DMS153 treated with DMSO at 0.1 percent for 48 hours (cell line): ENCODE data around the gene ANKS6.

ENCODE experiments used
- DNase-seq: peaks from one replicate; lab custom pipeline; 2025; ENCODE audit not compliant: unreplicated experiment; lab: John Stamatoyannopoulos, UW

Gene ANKS6

DNA sequence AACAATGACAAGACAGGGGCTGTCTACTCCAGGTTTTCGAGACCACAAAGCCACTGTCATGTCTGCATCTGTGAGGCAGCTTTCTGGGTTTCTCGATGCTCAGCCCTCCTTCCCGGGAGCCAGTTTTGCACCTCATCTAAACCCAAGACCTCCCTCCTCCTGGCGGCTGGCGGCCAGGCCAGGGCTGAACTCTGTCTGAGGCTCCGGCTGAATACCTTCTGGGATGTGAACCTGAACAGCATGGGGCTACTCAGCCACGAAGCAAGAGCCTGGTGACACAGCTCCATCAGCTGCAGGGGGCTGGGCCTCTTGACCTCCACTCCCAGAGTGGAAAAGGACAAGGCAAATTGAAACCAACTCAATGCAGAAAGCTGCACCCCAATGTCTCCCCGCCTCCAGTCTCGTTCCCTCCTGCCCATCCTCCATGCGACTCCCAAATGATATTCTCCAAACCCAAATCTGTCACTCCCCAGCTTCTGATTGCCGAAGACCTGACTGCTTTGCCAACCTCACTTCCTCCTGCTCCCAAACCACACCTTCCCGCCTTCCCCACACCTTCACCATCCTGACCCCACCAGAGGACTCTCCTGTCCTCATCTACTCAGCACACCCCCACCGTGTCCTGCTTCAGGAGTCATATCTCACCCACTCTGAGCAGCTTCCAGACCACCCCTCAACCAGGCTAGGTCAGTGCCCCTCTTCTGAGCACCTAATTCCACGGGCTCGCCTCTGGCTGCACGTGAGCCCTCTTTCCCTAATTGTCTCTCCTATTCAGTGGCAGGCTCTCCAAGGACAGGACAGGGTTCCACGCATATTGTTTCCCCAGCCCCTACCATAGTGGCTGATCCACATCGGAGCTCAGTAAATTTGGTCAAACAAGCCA lies 4.5 kb downstream of the ANKS6 start:
- no peak for DNase-seq

DNA sequence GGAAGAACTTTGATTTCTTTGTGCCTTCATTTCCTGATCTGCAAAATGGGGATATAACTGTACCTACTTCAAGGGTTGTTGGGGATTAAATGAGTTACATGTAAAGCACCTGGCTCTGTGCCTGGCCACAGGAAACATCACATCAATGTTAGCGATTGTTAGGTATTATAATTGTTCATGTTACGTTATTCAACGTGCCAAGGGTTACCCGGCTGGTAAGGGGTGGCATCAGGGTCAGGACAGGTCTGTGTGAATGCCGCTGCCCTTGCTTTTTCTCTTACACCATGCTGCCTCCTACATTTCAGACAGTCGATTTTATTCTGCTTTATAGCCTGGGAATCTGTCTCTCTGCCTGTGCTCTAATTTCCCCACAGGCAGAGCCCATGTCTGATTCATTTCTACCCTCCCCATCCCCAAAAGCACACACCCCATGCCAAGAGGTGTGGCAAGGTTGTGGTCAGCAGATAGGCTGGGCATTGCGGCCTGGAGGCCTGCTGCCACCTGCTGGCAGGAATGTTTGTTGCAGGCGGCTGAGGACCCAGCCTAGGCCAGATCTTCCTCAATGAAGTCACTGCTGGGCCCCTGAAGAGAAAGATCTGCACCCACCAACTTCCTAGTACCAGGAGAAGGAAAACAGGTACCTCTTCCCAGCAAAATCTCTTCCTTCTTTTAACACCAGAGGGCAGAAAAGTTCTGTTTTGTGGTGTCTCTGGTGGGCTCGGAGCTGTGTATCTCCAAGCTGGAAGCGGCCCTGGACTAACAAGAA lies 5.3 kb downstream of the ANKS6 start:
- no peak for DNase-seq

DNA sequence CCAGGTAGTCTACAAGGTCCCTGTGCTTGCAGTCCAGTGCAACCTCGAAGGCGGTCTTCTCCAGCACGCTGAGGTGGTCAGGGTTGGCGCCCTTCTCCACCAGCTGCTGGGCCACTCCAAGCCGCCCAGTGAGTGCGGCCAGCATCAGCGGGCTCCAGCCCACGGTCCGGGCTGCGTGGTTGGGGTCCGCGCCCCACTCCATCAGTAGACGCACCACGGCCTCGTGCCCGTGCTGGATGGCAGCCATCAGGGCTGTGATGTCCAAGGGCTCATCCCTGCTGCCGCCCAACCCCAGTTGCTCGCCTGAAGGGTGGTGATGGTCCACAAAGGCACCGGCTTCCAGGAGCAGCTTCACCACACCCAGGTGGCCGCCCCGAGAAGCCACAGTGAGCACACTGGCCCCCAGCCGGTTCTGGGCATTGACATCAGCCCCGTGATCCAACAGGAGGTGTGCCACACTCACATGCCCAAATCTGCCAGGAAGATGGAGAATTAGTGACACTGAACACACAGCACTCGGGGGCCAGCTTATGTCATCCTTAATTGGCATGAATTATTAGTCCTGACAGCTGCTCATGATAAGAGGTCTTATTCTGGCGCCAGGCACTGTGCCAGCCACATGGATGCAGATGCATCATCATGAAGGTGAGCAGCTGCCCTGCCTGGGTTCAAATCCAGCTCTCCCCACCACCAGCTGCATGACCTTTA lies 6.1 kb downstream of the ANKS6 start:
- DNase-seq, result no peak

DNA sequence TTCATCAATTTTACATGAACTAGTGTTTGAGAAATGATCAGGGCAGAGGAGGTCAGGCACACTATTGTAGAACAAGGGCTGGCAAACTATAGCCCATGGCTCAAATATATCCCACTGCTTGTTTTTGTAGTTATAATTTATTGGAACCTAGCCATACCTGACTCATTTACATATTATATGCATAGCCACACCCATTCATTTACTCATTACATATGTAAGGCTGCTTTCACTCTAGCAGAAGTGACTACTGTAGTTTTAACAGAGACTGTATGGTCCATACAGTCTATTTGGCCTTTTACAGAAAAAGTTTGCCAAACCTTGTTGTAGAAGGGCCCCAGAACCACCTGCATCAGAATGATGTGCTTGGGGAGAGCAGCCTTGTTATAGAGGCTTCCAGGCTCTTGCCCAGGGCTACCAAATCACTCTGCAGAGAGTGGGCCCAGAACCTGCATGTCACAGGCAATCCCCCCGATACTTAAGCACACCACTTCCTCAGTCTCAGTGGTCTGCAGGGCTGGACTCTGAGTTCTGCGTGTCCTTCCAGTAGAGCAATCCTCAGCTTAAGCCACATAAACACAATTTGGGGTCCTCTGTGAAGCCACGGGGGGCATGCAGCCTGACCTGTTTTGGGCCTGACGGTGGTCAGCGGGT lies 6.7 kb downstream of the ANKS6 start:
- DNase-seq, result no peak

DNA sequence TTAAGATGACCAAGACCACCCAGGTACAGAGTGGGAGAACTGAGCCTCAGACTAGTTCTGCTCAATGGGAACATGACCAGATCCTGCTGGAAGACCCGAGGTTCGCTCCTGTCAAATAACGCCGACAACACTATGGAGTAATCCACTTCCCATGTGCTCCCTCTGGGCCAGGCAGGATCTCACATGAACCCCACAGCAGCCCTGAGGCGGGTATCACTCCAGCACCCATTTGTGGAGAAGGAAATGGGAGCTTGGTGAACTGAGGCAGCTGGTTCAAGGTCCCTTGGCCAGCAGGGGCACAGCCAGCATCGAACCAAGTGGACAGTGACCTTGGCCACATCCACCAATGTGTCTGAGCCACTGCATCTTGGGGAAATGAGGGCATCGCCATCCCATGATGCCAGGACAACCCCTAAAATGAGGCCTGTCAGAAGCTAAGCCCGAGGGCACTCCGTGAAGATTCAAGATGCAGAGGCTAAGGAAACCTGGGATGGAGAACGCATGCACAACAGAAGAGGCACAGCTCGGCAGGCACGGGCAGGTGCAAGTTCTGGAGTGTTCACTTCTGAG lies 8.5 kb downstream of the ANKS6 start:
- DNase-seq, result no peak

DNA sequence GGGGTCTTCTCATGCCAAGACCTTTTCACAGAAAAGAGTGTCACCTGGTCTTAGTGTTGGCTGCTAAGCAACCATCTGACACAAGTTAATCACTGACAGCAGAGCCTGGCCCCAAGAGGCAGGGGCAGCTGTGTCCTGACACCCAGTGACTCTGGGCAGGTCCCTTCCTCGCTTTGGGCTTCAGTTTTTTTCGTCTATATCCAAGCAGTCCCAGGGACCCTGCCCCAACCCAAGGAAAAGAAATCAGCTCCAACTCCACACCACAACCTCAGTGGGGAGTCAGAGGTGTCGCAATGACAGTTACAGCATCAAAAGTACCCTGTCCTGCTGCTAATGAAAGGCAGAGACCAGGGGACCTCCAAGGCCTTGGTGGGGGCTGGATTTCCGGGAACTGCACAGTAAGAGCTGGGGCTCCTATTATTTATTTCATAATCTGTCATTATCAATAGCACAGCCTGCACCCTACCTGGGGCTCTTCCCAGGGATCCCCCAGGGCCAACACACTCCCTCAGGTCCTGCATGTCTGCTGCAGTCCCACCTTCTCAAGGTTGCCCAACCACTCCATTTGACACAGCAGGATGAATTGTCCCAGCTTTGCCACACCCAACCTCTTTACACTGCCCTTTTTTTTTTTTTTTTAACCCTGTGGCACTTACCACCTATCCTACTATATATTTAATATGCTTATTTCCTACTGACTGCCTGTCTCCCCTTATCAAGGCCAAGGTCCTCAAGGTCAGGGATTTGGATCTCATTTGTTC lies 9.4 kb downstream of the ANKS6 start:
- no peak for DNase-seq

DNA sequence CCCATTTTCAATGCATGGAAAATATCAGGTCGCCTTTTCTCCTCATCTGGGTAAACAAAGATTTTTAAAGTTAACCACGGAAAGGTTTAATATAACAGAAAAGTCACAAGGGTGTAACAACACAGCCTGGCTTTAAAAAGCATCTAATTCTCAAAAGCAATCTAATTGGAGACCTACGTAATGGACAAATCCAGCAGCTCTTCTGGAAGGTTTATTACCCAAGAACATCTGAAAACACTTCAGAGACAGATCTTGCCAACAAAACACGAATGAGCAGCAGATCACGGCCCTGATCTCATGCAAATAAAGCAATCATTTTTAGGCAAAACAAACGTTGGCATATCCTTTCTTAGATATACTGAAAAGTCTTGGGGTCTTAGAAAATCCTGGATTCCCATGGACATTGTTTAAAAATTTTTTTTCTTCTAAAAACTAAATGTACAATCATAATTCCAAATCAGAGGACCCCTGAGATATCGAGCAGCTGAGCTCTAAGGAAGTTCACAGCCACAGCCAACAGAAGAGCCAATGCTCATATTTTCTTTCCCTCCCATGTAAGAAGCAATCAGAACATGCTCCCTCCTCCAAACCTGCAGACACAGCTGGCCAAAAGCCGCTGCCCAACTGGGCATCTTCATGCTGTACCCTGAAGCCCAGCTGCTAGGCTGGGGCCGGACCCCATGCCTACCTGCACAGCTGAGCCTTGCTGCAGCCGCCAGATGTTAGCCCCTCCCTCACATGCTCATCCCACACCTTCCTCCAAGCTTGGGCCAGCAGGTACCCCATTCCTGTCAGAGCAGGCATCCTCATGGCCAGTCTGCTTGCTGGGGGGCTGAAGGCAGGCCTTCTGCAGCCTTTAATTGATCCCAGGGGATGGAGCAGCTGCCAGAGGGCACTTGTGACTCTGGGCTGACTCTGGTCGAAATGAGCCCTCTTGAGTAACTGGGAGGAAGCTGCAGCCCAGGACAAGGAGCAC lies 11.2 kb downstream of the ANKS6 start:
- DNase-seq, result no peak

DNA sequence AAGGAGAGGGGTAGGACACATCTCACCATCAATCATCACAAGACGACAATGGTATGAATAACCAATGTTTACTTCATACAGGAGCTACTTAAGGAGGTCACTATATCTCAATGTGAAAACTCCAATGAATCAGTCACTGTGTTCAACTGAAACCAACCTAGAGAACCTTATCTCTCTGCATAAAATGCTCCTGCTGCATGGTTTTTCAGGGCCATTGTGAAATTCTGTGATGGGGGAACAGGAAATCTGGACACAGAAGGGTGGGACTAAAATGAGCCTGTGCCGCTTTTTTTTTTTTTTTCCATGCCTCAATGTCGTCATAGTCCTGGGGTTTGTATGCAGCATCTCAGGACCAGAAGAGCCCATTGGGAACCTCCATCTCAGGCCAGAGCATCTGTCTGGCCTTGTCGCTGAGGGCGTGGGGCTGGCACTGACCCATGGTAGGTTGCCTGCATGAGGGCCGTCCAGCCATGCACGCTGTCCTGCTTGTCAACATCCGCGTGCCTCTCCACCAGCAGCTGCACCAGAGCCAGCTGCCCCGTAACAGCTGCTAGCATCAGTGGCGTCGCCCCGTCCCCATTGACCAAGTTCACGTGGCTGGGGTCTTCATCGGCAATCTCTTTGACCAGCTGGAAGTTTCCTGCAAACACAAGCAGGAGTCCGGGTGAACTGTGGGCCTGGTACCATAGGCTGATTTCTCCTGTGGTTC lies 12.7 kb downstream of the ANKS6 start:
- no peak for DNase-seq

DNA sequence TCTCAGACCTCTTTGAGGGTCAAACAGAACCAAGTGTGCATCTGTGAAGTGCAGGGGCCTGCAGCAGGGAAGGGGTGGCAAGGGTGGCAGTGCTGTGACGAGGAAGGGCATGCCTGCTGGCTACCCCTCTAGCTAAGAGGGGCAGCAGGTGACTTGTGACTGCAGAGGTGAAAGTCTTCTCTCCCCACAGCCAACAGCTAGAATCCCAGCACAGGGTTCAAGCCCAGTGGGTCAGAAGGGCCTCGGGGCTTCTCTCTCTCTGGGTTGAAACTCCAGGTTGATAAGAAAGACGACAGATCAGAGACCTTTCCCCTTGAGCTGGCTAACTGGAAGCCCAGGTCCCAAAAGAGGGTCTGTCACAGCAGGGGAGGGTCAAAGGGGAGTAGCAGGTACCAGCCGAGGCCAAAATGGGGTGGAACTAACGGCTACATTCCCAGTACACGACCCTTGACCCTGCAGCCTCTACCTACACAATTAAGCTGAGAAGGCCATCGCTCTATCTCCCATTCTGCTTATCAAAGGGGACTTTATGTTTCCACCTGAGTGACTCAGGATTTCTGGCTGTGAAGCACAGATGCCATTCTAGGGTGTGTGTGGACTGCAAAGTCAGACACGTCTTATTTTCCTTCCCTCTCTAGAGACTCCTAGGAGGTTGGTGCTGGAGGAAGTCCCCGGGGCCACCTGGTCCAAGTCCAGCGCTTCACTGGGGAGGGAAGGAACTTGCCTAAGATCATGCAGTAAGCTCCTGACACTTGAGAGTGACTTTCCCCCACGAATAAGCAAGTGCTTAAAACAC lies 14.6 kb downstream of the ANKS6 start:
- DNase-seq, result no peak

DNA sequence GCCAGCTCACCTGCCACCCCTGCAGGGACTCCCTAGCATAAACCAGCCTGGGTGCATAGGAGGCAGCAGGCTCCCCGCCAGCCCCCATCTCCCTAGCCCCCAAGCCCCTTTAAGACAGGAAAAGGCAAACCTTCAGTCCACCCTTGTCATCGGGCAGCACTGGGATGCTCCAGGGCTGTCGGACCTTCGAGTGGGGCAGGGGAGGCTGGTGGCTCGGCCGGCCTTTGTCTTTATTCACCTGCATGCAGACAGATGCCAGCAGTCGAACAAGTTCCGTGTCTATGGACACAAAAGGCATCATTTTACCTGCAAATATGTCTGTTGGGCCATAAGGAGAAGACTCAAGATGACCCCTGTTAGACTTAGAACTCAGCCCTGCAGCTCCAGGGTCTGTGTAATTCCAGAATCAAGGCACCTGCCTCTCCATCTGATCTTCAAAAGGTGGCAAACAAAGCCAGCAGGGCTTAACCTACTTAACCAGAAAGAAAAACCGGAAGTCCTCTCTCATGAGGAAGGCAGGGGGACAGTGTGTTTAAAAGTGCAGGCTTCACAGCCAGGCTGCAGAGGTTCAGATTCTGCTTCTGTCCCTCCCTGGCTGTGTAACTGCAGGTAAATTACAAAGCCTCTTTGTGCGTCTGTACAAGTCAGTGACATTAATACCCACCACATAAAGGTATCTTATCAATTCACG lies 16.2 kb downstream of the ANKS6 start:
- DNase-seq, result no peak

DNA sequence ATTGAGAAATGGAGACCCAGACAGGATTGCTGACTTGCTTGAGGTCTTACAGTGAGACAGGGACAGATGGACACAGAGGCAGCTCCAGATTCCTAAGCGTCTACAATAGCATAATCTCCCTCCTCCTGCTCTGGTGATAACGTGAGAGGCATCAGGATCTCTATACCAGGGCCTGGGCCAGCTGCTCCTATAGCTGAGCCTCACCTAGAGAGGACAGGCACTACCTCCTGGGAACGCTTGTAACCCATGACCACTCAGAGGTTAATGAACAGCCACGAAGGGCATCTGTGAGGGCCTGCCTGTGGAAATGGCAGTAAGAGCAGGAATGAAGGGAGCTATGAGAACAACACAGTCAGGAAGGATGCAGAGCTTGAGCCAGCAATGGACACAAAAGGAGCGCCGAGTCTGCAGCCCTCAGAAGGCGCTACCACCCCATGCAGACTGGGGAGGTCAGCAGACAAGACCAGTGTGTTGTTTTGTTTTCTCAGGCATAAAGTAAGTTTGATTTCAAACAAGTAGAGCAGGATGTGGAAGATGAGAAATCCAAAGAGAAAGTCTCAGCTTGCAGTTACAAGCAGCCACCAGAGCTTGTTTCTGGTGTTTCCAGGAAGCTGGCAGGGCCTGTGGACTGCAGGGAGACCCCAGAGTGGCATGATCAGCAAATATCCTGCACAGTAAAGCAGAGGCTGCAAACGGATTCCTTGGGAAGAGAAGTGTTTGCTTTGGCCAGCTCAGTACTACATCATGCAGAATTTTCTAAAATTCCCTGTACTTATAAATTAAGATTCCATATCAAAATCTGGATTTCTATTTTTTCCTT lies 17.4 kb downstream of the ANKS6 start:
- no peak for DNase-seq

DNA sequence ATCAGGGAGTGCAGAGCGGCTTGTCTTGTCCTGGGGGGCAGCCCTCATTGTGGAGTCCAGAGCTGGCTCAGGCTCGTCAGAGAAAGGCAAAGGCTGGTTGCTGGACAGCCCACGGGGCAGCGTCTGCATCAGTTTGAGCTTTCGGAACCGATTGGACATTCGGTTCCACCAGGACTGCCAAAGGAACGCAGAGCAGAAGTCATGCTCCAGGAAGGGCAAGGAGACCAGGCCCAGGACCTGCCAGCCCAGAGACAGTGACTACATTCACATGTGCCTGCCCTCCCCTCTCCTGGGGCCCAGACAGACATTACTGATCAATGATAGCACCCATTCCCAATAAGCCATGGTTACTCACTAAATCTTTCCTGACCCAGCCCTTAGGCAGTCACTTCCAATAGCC lies 18.1 kb downstream of the ANKS6 start:
- DNase-seq, result no peak

DNA sequence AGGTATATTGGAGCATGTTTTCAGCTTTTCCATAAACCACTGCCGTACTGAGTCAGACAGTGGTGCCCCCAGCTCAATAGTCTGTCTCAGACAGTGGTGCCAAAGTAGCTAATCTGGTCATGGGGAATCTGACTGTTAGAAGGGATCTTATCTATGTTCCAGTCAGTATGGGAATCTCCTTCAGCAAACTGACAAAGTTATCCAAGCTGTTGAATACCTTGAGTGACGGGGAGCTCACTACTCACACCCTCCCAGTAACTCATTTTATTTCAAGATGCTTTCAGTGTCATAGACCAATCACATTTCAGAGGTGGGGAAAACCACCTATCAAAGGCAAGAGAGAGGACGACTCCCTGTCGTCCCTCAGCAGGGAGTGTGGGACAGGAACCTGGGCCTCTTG lies 18.7 kb downstream of the ANKS6 start:
- DNase-seq, result no peak

DNA sequence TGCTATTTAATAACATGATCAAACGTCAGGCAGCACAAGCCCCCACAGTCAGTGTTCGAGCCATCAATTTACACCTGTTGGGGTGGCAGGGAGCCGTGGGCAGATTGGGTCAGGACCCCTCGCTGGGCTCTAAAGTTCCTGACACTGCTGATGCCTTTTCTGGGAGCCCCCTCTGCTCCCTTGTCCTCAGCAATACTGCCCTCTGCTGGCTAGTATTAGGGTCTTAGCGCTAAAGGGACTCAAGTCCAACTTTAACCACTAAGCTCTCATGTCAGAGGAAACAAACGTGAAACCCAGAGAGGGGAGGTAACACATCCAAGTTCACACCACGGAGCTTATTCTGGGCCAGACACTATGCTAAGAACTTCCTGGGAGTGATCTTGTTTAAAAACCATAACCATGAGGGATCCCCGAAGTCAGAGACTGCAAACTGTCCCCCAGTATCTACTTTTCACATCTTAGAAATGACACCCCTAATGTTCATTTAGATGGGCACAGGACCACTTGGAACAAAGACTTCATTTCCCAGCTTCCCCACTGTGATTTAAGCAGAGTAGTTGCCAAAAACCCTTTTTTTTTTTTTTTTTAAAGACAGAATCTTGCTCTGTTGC lies 20.4 kb downstream of the ANKS6 start:
- no peak for DNase-seq

DNA sequence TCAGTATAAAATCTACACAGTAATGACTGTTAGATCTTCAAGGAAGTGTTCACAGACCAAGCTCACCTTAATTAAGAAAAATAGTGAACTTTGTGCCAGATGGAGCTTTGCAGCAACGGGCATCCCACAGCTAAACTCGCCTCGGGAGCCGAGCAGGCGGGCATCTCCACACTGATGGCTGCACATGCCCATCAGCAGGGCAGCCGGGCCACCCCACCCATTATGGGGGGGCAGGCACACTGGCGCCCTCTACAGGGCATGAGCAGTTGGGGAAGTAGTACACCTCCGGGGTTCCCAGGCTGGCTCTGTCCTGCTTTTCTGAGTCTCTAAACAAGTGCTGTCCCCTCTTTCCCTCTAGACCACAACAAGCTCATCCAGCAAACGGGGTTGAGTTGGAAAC lies 21.6 kb downstream of the ANKS6 start:
- no peak for DNase-seq

DNA sequence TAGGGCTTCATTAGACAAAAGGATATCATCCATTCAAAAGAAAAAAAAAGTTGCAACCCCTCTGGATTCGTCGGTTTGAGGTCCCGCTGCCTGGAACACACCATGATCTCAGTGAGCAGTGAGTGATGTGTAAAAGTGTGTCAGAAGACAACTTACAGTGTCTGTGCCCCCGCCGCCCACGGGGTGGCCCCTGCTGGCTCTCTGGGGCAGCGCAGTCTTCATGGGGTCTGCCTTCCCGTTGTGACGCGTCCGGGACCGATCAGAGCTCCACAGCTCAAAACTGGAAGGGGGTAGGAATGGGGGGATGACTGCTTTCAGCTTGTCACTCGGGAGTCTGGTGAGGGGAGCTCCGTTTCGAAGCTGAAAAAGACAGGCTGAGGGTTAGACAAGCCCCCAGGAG lies 22.6 kb downstream of the ANKS6 start:
- no peak for DNase-seq
